A673 (cell line): ENCODE results near the gene OTOG.

ENCODE experiments used
- EZH2 ChIP-seq: fragments of 200-600 bp; sonication (generic); IDR thresholded peaks from 2 replicates; pipeline ENCODE4 v1.6.1; 2017; ENCODE audit warnings: borderline replicate concordance, low read depth, mild to moderate bottlenecking, mixed read lengths, antibody characterized with exemption, low read length; ENCODE audit not compliant: poor library complexity, severe bottlenecking
- TF ChIP-seq, protein P1 (sequence below): fragments of 300-800, 200-600 bp; sonication (generic); conservative IDR thresholded peaks from 2 replicates; pipeline ENCODE4 v1.5.1; 2017; ENCODE audit warnings: low read depth, mild to moderate bottlenecking, antibody characterized with exemption, low read length, moderate library complexity, mixed read lengths

DNA sequence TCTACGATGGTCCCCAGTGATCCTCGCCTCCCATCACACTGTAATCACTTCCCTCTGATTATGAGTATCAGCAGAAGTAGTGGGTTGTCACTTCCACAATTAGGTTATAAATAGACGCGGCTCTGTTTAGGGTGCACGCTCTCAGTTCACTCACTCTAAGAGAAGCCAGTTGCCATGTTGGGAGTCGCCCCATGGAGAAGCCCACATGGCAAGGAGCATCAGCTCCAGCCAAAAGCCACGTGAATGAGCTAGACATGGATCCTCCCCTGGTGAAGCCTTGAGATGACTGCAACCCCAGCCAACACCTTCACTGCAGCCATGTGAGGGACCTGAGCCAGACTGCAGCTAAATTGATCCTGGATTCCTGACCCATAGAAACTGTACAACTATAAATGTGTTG, 145.9 kb downstream of the OTOG start:
- TF ChIP-seq, protein P1, sequence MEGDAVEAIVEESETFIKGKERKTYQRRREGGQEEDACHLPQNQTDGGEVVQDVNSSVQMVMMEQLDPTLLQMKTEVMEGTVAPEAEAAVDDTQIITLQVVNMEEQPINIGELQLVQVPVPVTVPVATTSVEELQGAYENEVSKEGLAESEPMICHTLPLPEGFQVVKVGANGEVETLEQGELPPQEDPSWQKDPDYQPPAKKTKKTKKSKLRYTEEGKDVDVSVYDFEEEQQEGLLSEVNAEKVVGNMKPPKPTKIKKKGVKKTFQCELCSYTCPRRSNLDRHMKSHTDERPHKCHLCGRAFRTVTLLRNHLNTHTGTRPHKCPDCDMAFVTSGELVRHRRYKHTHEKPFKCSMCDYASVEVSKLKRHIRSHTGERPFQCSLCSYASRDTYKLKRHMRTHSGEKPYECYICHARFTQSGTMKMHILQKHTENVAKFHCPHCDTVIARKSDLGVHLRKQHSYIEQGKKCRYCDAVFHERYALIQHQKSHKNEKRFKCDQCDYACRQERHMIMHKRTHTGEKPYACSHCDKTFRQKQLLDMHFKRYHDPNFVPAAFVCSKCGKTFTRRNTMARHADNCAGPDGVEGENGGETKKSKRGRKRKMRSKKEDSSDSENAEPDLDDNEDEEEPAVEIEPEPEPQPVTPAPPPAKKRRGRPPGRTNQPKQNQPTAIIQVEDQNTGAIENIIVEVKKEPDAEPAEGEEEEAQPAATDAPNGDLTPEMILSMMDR, result no peak
- TF ChIP-seq EZH2, result no peak
